Prostate gland (tissue), 2 donors: ENCODE data around the gene C16orf78.
"Not testable (repeated sequence)": the region's sequence is repeated elsewhere in the genome, so short reads cannot be mapped to it uniquely, and the experiment has no call there.

ENCODE experiments used
- CTCF ChIP-seq, 4 experiments: fragments of 200-600 bp in 2 of 4; fragments of 450-650 bp in 2 of 4; sonication (generic) in 2 of 4; IDR thresholded peaks; 1 replicate in 3 of 4; 2 replicates in 1 of 4; pipeline ENCODE4 v1.5.1; 2016 to 2019; ENCODE audit warnings: antibody characterized with exemption in 4 of 4, mild to moderate bottlenecking in 2 of 4, moderate library complexity in 2 of 4
- POLR2A ChIP-seq: fragments of 450-650 bp; IDR thresholded peaks from one replicate; pipeline ENCODE4 v1.6.1; 2016; ENCODE audit warnings: antibody characterized with exemption, mild to moderate bottlenecking
- POLR2AphosphoS5 ChIP-seq: sonication (generic); formaldehyde crosslinking; IDR thresholded peaks from one replicate; pipeline ENCODE4 v1.6.1; 2017; ENCODE audit warnings: antibody characterized with exemption

GRCh38 chr16:49361731-49362130, 11.9 kb upstream of the C16orf78 start:
- TF ChIP-seq CTCF (IDR thresholded peaks at IDR 0.05); POLR2AphosphoS5; POLR2A: not testable (repeated sequence)
